ENCODE results near the gene USP22. TPM values are rescaled to one million over a fixed set of nuclear protein-coding genes. Genes with fewer than 3 reads are reported as not detected.
"Not testable (repeated sequence)": the region's sequence is repeated elsewhere in the genome, so short reads cannot be mapped to it uniquely, and the experiment has no call there.

Gene USP22
- total RNA-seq, 1 experiment from 2014 or later: 210 TPM

GRCh38 chr17:20979792-20980083, 63.1 kb downstream of the USP22 start:
- H3K9me2 ChIP-seq (ENCODE audit: insufficient read depth): no peaks in the 10 kb centered on the region
- no TSS peak for BruUV-seq (replicated peaks)
- RAD21 ChIA-PET (ENCODE audit: low non-redundant PET in 1 of 2, low total read pairs in 2 of 2, uncharacterized antibody in 2 of 2, unreplicated experiment in 2 of 2): no interaction called here
- CTCF ChIA-PET: no interaction called here
- POLR2A ChIA-PET: no interaction called here
- no peak overlapping the region for H3K27ac ChIP-seq (ENCODE audit: low read depth, low read length)
- peaks cover 41% of the 10 kb centered on the region for H3K27me3 ChIP-seq (ENCODE audit: insufficient read depth, low read length)
- no peaks in the 10 kb centered on the region for H3K9me3 ChIP-seq (ENCODE audit: control insufficient read depth in 1 of 2, insufficient read depth in 1 of 2, low read depth in 1 of 2, low read length in 2 of 2)
- intact Hi-C loops (cut with micrococcal nuclease): no loop called here
- H3K79me2 ChIP-seq (ENCODE audit: insufficient read depth, low read length): no peaks in the 10 kb centered on the region
- no peaks in the 10 kb centered on the region for H4K20me1 ChIP-seq (ENCODE audit: insufficient read depth)
- H3K36me3 ChIP-seq (ENCODE audit: control insufficient read depth in 1 of 2, insufficient read depth in 2 of 2, low read length in 2 of 2): no peaks in the 10 kb centered on the region
- no peaks in the 10 kb centered on the region for H3K4me1 ChIP-seq (ENCODE audit: control insufficient read depth in 1 of 2, insufficient read depth in 2 of 2, low read length in 2 of 2)
- DNase-seq (ENCODE audit: low read depth, low spot score) (no peak), ATAC-seq (no peak)
- no peak overlapping the region for H3K9ac ChIP-seq (ENCODE audit: low read length)
- H2AFZ ChIP-seq (ENCODE audit: low read depth, low read length, poor library complexity, severe bottlenecking): no peak overlapping the region
- no peak overlapping the region for H3K4me3 ChIP-seq (replicated peaks in 1 of 2; ENCODE audit: low read depth in 1 of 2, low read length in 2 of 2)
- H3K4me2 ChIP-seq (ENCODE audit: low read length): no peak overlapping the region
- TF ChIP-seq EZH2phosphoT487 (IDR thresholded peaks at IDR 0.05; ENCODE audit: borderline replicate concordance) (no peak), POLR2A (IDR thresholded peaks at IDR 0.05; ENCODE audit: borderline replicate concordance, extremely low read depth, insufficient read depth, insufficient read length) (no peak), CTCF (IDR thresholded peaks at IDR 0.05 in 2 of 3, conservative IDR thresholded peaks at IDR 0.05 in 1 of 3; ENCODE audit: borderline replicate concordance in 1 of 3, insufficient read depth in 1 of 3, low read depth in 2 of 3, low read length in 2 of 3) (no peak), ELF1 (IDR thresholded peaks at IDR 0.05; ENCODE audit: borderline replicate concordance, low read depth) (no peak), EGR1 (IDR thresholded peaks at IDR 0.05; ENCODE audit: low read depth) (no peak), SIN3A (IDR thresholded peaks at IDR 0.05; ENCODE audit: low read depth) (no peak), CBX3 (IDR thresholded peaks at IDR 0.05; ENCODE audit: low read depth) (no peak), SRF (IDR thresholded peaks at IDR 0.05; ENCODE audit: low read depth) (no peak), ZNF274 (IDR thresholded peaks at IDR 0.05; ENCODE audit: low read depth, low read length) (no peak), YY1 (IDR thresholded peaks at IDR 0.05; ENCODE audit: extremely low read depth, insufficient replicate concordance, low read depth, low read length) (no peak), CEBPB (IDR thresholded peaks at IDR 0.05; ENCODE audit: low read depth) (no peak), SP1 (IDR thresholded peaks at IDR 0.05; ENCODE audit: low read depth) (no peak), ZBTB33 (IDR thresholded peaks at IDR 0.05; ENCODE audit: extremely low read depth, insufficient replicate concordance, low read length) (no peak), FOSL1 (IDR thresholded peaks at IDR 0.05; ENCODE audit: low read depth) (no peak), ZFX (IDR thresholded peaks at IDR 0.05) (no peak)

GRCh38 chr17:20979007-20979791, 63.6 kb downstream of the USP22 start:
- ATAC-seq; DNase-seq (ENCODE audit: low read depth, low spot score): not testable (repeated sequence)

More at GRCh38 chr17:20979007-20979791, 63.6 kb downstream of the USP22 start:
- H3K9me3 ChIP-seq (ENCODE audit: control insufficient read depth in 1 of 2, insufficient read depth in 1 of 2, low read depth in 1 of 2, low read length in 2 of 2); RAD21 ChIA-PET (ENCODE audit: low non-redundant PET in 1 of 2, low total read pairs in 2 of 2, uncharacterized antibody in 2 of 2, unreplicated experiment in 2 of 2); CTCF ChIA-PET; H3K27ac ChIP-seq (ENCODE audit: low read depth, low read length); H2AFZ ChIP-seq (ENCODE audit: low read depth, low read length, poor library complexity, severe bottlenecking); H3K36me3 ChIP-seq (ENCODE audit: control insufficient read depth in 1 of 2, insufficient read depth in 2 of 2, low read length in 2 of 2); H4K20me1 ChIP-seq (ENCODE audit: insufficient read depth); H3K4me3 ChIP-seq (replicated peaks in 1 of 2; ENCODE audit: low read depth in 1 of 2, low read length in 2 of 2); H3K4me1 ChIP-seq (ENCODE audit: control insufficient read depth in 1 of 2, insufficient read depth in 2 of 2, low read length in 2 of 2); BruUV-seq (replicated peaks); POLR2A ChIA-PET; intact Hi-C loops (cut with micrococcal nuclease); H3K9me2 ChIP-seq (ENCODE audit: insufficient read depth); H3K9ac ChIP-seq (ENCODE audit: low read length); H3K4me2 ChIP-seq (ENCODE audit: low read length); H3K79me2 ChIP-seq (ENCODE audit: insufficient read depth, low read length): not testable (repeated sequence)
- peaks cover 47% of the 10 kb centered on the region for H3K27me3 ChIP-seq (ENCODE audit: insufficient read depth, low read length)
